NCI-H526 (cell line): ENCODE measurements around the gene TRAPPC12.
"Not testable (repeated sequence)": the region's sequence is repeated elsewhere in the genome, so short reads cannot be mapped to it uniquely, and the experiment has no call there.

Experiments used
- DNase-seq, 2 experiments: peaks; one replicate each; lab custom pipeline; 2025; lab: John Stamatoyannopoulos, UW

Gene TRAPPC12

DNA sequence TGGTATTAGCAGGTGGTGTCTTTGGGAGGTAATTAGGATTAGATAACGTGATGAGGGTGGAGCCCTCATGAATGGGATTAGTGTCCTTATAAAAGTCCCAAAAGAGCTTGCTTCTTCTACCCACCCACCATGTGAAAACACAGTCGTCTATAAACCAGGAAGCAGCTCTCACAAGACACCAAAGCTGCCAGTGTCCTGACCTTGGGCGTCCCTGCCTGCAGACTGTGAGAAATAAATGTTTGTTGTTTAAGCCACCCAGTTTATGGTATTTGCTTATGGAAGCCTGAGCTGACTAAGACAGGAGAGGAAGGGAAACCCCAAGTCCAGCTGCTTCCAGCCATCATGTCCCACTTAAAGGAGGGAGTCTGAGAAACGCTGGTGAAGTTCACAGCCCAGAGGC, 126.3 kb downstream of the TRAPPC12 start:
- DNase-seq = no peak

DNA sequence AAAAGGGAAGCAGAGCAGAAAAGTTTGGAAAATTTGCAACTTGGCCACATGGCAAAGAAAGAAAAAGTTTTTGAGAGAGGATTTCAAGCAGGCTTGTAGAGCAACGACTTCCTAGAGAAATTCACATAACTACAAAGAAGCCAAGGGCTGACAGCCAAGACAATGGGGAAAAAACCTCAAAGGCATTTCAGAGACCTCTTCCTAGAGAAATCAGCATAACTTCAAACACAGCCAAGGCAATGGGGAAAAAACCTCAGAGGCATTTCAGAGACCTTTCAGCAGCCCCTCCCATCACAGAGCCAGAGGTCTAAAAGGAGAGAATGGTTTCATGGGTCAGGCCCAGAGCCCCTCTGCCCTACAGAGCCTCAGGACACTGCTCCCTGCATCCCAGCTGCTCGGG, 132.6 kb downstream of the TRAPPC12 start:
- DNase-seq = no peak

DNA sequence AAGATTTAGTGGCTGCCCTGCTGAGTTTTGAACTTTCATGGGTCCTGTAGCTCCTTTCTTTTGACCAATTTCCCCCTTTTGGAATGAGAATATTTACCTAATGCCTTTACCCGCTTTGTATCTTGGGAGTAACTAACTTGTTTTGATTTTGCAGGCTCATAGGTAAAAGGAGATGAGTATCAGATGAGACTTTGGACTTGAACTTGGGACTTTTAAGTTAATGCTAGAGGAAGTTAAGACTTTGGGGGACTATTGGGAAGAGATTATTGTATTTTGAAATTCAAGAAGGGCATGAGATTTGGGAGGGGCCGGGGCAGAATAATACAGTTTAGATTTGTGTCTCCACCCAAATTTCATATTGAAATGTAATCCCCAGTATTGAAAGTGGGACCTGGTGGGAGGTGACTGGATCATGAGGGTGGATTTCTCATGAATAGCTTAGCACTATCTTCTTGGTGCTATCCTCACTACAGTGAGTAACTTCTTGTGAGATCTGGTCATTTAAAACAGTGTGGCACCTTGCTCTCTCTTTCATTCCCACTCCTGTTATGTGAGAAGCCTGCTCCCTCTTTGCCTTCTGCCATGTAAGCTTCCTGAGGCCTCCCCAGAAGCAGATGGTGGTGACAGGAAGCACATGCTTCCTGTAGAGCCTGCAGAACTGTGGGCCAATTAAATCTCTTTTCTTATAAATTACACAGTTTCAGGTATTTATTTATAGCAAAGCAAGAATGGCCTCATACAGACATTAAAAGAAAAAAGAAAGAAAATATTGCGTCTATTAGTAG, 133.7 kb downstream of the TRAPPC12 start:
- DNase-seq = no peak

DNA sequence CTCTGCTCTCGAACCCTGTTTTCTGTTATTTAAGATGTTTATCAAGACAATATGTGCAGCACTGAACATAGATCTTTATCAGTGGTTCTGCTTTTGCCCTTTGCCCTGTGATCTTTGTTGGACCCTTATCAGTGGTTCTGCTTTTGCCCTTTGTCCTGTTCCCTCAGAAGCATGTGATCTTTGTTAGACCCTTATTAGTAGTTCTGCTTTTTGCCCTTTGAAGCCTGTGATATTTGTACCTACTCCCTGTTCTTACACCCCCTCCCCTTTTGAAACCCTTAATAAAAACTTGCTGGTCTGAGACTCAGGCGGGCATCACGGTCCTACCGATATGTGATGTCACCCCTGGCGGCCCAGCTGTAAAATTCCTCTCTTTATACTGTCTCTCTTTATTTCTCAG, 135.9 kb downstream of the TRAPPC12 start:
- not testable (repeated sequence) for DNase-seq

DNA sequence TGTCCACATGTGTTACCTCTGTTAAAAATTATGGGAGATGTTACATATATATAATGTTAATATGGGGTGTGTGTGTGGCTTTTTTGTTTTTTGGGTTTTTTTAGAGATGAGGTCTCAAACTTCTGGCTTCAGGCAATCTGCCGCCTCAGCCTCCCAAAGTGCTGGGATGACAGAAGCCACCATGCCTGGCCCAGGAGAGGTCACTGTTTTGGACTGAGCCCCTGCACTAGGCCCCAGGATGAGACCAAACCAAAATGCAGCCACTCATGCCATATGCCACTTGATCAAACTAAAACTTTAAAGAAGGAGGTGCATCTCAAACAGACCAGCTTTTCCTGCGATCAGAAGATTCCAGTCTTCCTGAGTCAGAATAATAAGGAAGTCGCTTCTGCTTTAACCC, 137.3 kb downstream of the TRAPPC12 start:
- no peak for DNase-seq

DNA sequence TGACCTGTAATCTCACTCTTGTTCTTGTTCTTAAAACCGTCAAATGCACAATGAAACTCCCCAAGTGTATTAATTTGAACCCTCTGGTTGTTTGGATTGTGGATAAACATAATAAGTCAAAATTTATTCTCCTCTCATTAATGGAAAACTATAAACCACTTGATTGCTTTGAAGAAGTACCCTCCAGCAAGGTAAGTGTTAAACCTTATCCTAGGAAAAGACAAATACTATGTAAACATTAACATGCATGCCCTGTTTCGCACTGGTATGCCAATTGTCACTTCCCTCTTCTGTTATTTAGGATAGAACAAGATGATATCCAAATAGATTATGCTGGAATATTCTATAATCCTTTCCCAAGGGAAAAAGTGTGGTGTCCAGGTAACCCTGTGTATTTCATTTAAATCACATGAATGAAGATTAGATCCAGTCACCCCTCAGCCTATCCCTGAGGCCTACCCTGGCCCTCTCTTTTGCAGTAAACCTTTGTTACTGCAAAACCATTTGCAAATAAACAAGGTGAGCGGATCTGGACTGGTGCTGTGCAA, 138.5 kb downstream of the TRAPPC12 start:
- peak in 1 of 2 experiments; percentile 26 for DNase-seq

DNA sequence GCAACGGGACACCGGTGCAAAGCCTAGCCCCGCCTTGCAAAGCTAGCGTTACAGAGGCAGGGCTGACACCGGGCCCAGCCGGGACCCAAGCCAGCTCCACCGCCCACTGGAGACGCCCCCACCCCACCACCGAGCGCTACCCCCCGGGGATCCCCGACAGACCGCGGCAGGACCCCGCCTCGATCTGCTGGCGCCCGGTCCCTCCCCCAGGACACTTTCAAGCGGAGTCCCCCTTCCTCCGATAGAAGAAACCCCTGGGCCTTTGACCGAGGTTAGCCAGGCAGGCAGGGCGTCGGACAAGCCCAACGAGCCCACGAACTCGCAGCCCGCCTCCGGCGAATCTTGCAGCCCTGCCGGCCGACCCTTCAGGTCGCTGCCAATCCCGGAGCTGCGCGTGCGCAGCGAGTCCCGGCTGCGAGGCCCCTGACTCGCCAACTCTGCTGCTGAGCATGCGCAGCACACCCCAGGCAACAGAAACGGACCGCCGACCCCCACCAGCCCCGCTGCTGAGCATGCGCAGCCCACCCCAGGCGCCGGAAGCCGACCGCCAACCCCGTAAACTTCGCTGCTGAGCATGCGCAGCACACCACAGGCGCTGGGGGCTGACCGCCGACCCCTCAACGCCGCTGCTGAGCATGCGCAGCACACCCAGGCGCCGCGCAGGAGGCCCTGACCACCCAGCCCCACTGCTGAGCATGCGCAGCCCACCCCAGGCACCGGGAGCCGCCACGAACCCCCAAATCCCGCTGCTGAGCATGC, 139.2 kb downstream of the TRAPPC12 start:
- DNase-seq = peak; percentile 90 to 98

DNA sequence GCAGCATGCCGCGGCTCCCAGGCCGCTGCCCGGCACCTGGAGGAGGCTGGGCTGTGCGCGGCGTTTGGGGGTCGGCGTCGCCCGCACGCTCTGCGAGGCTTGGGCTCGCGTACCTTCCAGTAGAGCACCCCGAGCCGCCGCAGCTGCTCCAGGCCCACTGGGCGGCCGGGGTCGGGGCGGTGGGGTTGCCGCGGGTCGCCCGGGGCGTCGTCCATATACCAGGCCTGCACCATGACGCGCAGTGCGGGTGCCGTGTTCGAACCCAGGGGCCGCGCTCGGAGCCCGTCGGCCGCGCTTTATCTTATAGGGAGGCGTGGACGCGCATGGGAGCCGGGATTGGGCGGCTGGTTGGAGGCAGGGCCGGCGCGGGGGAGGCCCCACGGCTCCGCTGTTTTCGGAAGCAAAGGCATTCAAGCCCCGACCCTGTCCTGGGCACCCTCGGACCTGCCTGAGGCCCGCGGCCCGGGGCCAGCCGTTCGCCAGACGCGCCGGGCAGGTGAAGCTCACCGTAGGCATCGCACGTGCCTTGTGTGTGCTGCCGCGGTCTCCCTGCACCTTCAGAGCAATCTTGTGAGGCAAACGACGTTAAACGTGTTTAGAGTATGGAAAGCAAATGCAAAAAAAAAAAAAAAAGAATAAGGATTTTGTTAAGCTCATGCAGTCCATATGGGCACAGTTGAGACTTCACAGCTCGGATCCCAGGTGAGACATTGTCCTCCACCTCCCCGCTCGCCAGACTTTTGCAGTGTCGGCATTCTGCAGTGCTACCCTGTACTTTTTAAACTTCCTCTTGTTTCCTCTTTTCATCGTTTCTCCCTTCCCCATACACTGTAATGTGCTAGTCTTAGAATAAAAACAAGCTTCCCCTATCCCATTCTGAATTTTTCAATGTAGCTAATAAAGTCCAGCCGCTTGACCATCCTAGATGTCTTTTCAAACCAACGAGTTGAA, 140.0 kb downstream of the TRAPPC12 start, which contains the start of gene ADI1:
Gene ADI1 (minus strand): TSS at position 277 of the 951 bp plus-strand sequence. CDS start 44 bp downstream, at position 233.
- peak; percentile 54 to 84 for DNase-seq

DNA sequence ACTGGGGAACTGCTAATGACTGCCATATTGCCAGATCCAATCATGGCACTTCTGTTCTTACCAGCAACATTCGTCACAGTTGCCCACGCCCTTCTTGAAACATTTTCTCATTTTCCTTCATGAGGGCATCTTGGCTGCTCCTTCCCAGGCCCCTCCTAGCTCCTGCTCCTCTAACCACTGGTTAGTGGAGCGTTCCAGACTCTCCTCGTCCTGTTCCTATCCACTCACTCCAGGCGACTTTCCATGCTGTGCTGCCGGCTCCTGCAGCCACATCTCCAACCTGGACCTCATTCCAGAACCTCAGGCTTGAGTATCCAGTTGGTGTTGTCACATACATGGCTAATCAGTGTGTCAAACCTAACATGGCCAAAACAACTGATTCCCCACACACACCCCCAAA, 141.1 kb downstream of the TRAPPC12 start:
- no peak for DNase-seq

DNA sequence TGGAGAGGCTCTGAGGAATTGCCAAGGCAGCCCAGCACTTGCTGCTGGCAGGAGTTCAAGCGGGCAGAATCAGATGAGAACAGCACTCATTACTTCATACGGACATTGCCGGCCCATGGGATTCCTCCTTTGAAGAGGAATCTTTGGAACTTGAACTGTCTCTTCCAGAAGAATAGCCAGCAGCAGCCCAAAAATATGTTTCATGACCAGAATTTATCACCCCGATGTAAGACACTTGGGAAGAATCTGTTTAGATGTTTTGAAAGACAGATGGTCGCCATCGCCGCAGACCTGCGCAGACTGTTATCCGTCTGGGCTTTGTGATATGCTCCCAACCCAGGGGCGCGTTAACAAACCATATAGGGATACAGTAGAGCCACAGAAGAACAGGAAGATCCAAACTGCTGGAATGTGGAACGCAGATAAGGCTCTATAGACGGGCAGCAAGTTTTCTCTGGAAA, 143.5 kb downstream of the TRAPPC12 start:
- DNase-seq = no peak

DNA sequence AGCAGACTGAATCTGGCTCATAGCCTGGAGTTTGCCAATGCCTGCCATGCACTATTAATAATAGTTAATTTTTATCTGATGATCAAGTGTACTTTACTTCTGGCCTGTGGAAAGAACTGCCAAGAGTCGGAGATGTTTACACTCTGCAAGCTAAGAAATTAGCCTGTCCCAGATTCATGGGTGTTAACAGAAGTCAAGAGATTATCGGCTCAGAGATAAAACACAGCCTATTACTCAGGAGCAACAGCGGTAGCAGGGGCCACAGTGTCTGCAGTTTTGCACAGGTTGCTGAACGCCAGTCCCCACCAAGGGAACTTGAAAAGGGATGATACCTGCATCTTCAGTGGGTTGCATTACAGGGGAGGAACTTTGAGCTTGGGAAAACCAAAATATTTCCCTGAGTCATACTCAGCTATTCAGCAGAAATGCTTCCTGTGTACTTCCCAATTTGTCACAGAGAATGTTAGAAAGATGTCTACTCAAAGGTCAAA, 144.1 kb downstream of the TRAPPC12 start:
- DNase-seq = no peak

DNA sequence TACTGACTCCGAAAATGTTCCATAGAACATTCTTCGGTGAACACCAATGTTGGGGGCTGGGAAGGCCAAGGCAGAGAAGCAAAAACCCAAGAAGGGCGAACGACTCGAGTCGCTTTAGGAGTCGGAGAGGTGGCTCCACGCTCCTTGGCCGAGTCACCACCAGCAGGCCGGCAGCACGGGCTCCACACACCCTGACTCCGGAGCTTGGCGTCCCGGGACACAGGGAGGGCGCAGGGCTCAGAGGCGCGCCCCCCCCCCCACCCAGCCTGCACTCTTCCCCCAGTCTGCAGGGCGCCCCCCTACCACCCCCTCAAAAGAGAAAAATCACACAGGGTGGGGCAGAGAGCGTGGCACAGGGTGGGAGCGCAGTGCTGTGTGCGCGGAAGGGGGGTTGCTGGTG, 147.4 kb downstream of the TRAPPC12 start:
- DNase-seq = no peak

DNA sequence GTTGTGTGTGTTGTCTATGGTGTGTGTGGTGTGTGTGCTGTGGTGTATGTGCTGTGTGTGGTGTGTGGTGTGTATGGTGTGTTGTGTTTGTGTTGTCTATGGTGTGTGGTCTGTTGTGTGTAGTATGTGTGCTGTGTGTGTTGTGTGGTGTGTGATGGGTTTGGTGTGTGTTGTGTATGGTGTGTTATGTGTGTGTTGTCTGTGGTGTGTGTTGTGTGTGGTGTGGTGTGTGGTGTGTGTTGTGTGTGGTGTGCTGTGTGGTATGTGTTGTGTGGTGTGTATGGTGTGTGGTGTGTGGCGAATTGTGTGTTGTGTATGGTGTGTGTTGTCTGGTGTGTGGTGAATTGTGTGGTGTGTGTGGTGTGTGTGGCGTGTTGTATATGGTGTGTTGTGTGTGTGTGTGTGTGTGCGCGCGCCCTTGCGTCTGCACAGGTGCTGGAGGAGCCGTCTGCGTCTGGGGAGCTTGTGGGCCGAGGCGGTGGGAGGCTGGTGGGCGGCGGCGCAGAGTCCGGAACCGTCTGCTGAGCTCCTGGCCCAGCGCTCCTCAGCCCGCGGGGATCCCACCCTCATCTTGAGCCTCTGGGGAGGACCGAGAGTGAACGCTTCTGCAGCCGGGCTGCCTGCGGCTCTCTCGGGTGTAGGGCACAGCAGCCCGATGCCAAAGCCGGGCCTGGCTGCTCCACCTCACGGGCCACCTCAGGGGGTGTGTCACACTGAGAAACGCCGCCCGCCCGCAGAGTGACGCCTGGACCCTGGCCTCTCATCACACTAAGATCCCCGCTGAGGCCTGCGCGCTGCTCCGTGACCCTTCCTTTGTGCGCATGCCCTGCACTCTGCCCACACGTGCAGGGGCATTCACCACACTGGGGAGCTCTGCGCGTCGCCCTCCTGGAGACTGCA, 148.6 kb downstream of the TRAPPC12 start:
- no peak for DNase-seq
